Mesodermal cell (in vitro differentiated cells): Measurements from ENCODE around the gene STIMATE.

ENCODE experiments used
- H3K27ac ChIP-seq: 2 replicates; pipeline ENCODE4 v1.7.0; 2013; ENCODE audit warnings: mild to moderate bottlenecking, low read depth, low read length, moderate library complexity; ENCODE audit not compliant: severe bottlenecking
- H3K36me3 ChIP-seq: 2 replicates; pipeline ENCODE4 v1.7.1; 2013; ENCODE audit warnings: mild to moderate bottlenecking, low read length, moderate library complexity; ENCODE audit not compliant: control insufficient read depth, insufficient read depth
- H3K4me1 ChIP-seq: one replicate; pipeline ENCODE4 v1.7.1; 2013; ENCODE audit warnings: mild to moderate bottlenecking, low read length; ENCODE audit not compliant: insufficient read depth, control insufficient read depth, poor library complexity, severe bottlenecking
- H3K4me3 ChIP-seq: 2 replicates; pipeline ENCODE4 v1.7.0; 2013; ENCODE audit warnings: low read length, control low read depth, mild to moderate bottlenecking; ENCODE audit not compliant: insufficient read depth, poor library complexity, severe bottlenecking; ENCODE audit errors: extremely low read depth
- H3K9me3 ChIP-seq: 2 replicates; pipeline ENCODE4 v1.7.1; 2013; ENCODE audit warnings: mild to moderate bottlenecking, low read length, moderate library complexity; ENCODE audit not compliant: control insufficient read depth
- WGBS, 2 experiments: methylation state at CpG; one replicate each; pipeline ENCODE4 v1.1.5; 2013; ENCODE audit warnings: missing lambda C conversion rate in 2 of 2; ENCODE audit not compliant: insufficient coverage in 2 of 2; 5-methylcytosine and 5-hydroxymethylcytosine counted together

The STIMATE gene

GRCh38 chr3:52880474-52880873 lies 16.9 kb downstream of the STIMATE start:
- 88 to 90% methylated on average over 2 to 3 of the region's 3 CpGs for WGBS, 2 experiments
- no peaks in the 10 kb centered on the region for H3K9me3 ChIP-seq
- no peak overlapping the region for H3K4me3 ChIP-seq
- no peaks in the 10 kb centered on the region for H3K36me3 ChIP-seq
- H3K27ac ChIP-seq: no peak overlapping the region
- no peaks in the 10 kb centered on the region for H3K4me1 ChIP-seq

- no peak overlapping the region for H3K27ac ChIP-seq
- no peak overlapping the region for H3K4me3 ChIP-seq
- no peaks in the 10 kb centered on the region for H3K4me1 ChIP-seq
- H3K9me3 ChIP-seq: no peaks in the 10 kb centered on the region
- no peaks in the 10 kb centered on the region for H3K36me3 ChIP-seq
- WGBS, 2 experiments: 81 to 89% methylated on average over 3 to 4 of the region's 5 CpGs
Measured at GRCh38 chr3:52880047-52880446, 17.3 kb downstream of the STIMATE start.

GRCh38 chr3:52879581-52879980 lies 17.8 kb downstream of the STIMATE start:
- Histone ChIP-seq H3K9me3 (no peaks in the 10 kb centered on the region), H3K4me3 (no peak overlapping the region), H3K4me1 (no peaks in the 10 kb centered on the region), H3K27ac (no peak overlapping the region), H3K36me3 (no peaks in the 10 kb centered on the region)
- WGBS, 2 experiments: 90 to 100% methylated on average over 3 of the region's 4 CpGs

GRCh38 chr3:52879090-52879489 lies 18.3 kb downstream of the STIMATE start:
- WGBS, 2 experiments: 80 to 92% methylated on average over 2 to 3 of the region's 4 CpGs
- Histone ChIP-seq H3K27ac (no peak overlapping the region), H3K9me3 (no peaks in the 10 kb centered on the region), H3K36me3 (no peaks in the 10 kb centered on the region), H3K4me3 (no peak overlapping the region), H3K4me1 (no peaks in the 10 kb centered on the region)

GRCh38 chr3:52877085-52877484 lies 20.3 kb downstream of the STIMATE start:
- H3K9me3 ChIP-seq: no peaks in the 10 kb centered on the region
- 100% methylated on average over 1 of the region's 3 CpGs; no CpG with 5 or more reads in 1 of the 2 experiments for WGBS, 2 experiments
- H3K4me1 ChIP-seq: no peaks in the 10 kb centered on the region
- H3K27ac ChIP-seq: no peak overlapping the region
- H3K4me3 ChIP-seq: no peak overlapping the region
- no peaks in the 10 kb centered on the region for H3K36me3 ChIP-seq

GRCh38 chr3:52874864-52875587 lies 22.3 kb downstream of the STIMATE start:
- no peaks in the 10 kb centered on the region for H3K9me3 ChIP-seq
- 79 to 86% methylated on average over 6 of the region's 9 CpGs for WGBS, 2 experiments
- H3K36me3 ChIP-seq: no peaks in the 10 kb centered on the region
- H3K4me3 ChIP-seq: no peak overlapping the region
- H3K4me1 ChIP-seq: no peaks in the 10 kb centered on the region
- no peak overlapping the region for H3K27ac ChIP-seq

- 100% methylated on average over 2 of the region's 5 CpGs for WGBS, 2 experiments
- Histone ChIP-seq H3K9me3 (no peaks in the 10 kb centered on the region), H3K27ac (no peak overlapping the region), H3K4me1 (no peaks in the 10 kb centered on the region), H3K36me3 (no peaks in the 10 kb centered on the region), H3K4me3 (no peak overlapping the region)
Measured at GRCh38 chr3:52874160-52874701, 23.1 kb downstream of the STIMATE start.

GRCh38 chr3:52873433-52874159 lies 23.8 kb downstream of the STIMATE start:
- WGBS, 2 experiments: 86 to 94% methylated on average over 4 to 6 of the region's 8 CpGs

GRCh38 chr3:52872245-52872644 lies 25.1 kb downstream of the STIMATE start:
- no peak overlapping the region for H3K4me3 ChIP-seq
- no peak overlapping the region for H3K27ac ChIP-seq
- no peaks in the 10 kb centered on the region for H3K4me1 ChIP-seq
- H3K36me3 ChIP-seq: no peaks in the 10 kb centered on the region
- WGBS, 2 experiments: no CpG with 5 or more reads among the region's 3 CpGs
- H3K9me3 ChIP-seq: no peaks in the 10 kb centered on the region

More at GRCh38 chr3:52873433-52874159, 23.8 kb downstream of the STIMATE start:
- Histone ChIP-seq H3K9me3 (no peaks in the 10 kb centered on the region), H3K27ac (no peak overlapping the region), H3K4me3 (no peak overlapping the region), H3K36me3 (no peaks in the 10 kb centered on the region), H3K4me1 (no peaks in the 10 kb centered on the region)

GRCh38 chr3:52871761-52872160 lies 25.6 kb downstream of the STIMATE start:
- 79 to 93% methylated on average over 9 of the region's 9 CpGs for WGBS, 2 experiments
- Histone ChIP-seq H3K4me1 (no peaks in the 10 kb centered on the region), H3K27ac (no peak overlapping the region), H3K4me3 (no peak overlapping the region), H3K36me3 (no peaks in the 10 kb centered on the region), H3K9me3 (no peaks in the 10 kb centered on the region)

GRCh38 chr3:52870471-52870870 lies 26.9 kb downstream of the STIMATE start:
- H3K4me3 ChIP-seq: no peak overlapping the region
- no peaks in the 10 kb centered on the region for H3K4me1 ChIP-seq
- H3K27ac ChIP-seq: no peak overlapping the region
- no peaks in the 10 kb centered on the region for H3K9me3 ChIP-seq
- WGBS, 2 experiments: 89 to 95% methylated on average over 8 to 10 of the region's 10 CpGs
- no peaks in the 10 kb centered on the region for H3K36me3 ChIP-seq
